Kidney (tissue), 14 donors: ENCODE data around the gene ZC3HAV1L. TPM values are rescaled to one million over a fixed set of nuclear protein-coding genes. Genes with fewer than 3 reads are reported as not detected.

Experiments
- DNase-seq, 5 donors: peaks; one replicate each; pipeline ENCODE4 v3.0.0-alpha.2; 2013 to 2020
- FAIRE-seq: peaks from 2 replicates; lab custom pipeline; 2012; peaks lifted over from hg19 to GRCh38; lab: Jason Lieb, UNC
- H3K27ac ChIP-seq, 2 donors: one replicate each; pipeline ENCODE4 v1.7.0; 2013; ENCODE audit warnings: low read depth in 2 of 2, low read length in 2 of 2, inconsistent platforms in 1 of 2
- H3K27me3 ChIP-seq: one replicate; pipeline ENCODE4 v1.7.1; 2013; ENCODE audit warnings: low read length, inconsistent platforms; ENCODE audit not compliant: control insufficient read depth, insufficient read depth
- H3K36me3 ChIP-seq, 3 donors: one replicate each; pipeline versions ENCODE4 v1.7.0 to v1.7.1; 2013; ENCODE audit warnings: low read length in 3 of 3, control low read depth in 1 of 3, inconsistent platforms in 1 of 3; ENCODE audit not compliant: insufficient read depth in 3 of 3, control insufficient read depth in 2 of 3
- H3K4me1 ChIP-seq, 3 donors: one replicate each; pipeline versions ENCODE4 v1.7.0 to v1.7.1; 2013; ENCODE audit warnings: low read length in 3 of 3, inconsistent platforms in 1 of 3, low read depth in 1 of 3; ENCODE audit not compliant: control insufficient read depth in 2 of 3, insufficient read depth in 2 of 3
- H3K4me3 ChIP-seq, 3 donors: one replicate each; pipeline versions ENCODE4 v1.7.0 to v1.8.1; 2013; ENCODE audit warnings: low read length in 3 of 3, control low read depth in 1 of 3, inconsistent platforms in 1 of 3
- H3K9ac ChIP-seq, 3 donors: one replicate each; pipeline versions ENCODE4 v1.7.0 to v1.7.1; 2013; ENCODE audit warnings: low read length in 3 of 3, control low read depth in 1 of 3, inconsistent platforms in 1 of 3
- H3K9me3 ChIP-seq, 3 donors: one replicate each; pipeline versions ENCODE4 v1.7.0 to v1.7.1; 2013; ENCODE audit warnings: low read length in 3 of 3, control low read depth in 1 of 3, inconsistent platforms in 1 of 3; ENCODE audit not compliant: control insufficient read depth in 2 of 3, insufficient read depth in 1 of 3
- CTCF ChIP-seq: IDR thresholded peaks from 3 replicates; pipeline ENCODE4 v1.5.1; 2012; ENCODE audit warnings: mild to moderate bottlenecking, moderate library complexity, borderline replicate concordance; ENCODE audit not compliant: insufficient read depth; ENCODE audit errors: extremely low read depth
- intact Hi-C: fragments of 100-400 bp; cut with DNase I; formaldehyde crosslinking; loops from one replicate; pipeline ENCODE4 v1.11.1; 2022
- polyA plus RNA-seq: library from polyadenylated mRNA; stranded (reverse); fragments of 350-450 nt; fragmentation: Illumina TruSeq; extraction: RNeasy Lipid Tissue Mini Kit (QIAGEN cat#74804); gene quantifications from one replicate; pipeline ENCODE4 v1.2.3, GENCODE V29; 2014; ENCODE audit warnings: low read depth, low replicate concordance; ENCODE audit not compliant: insufficient read depth
- total RNA-seq: library from RNA; stranded (reverse); fragmentation: NEBNext Ultra II Directional; extraction: Animal tissue kit (Norgen Biotek cat#: 25700); gene quantifications from one replicate; pipeline ENCODE4 v1.2.1, GENCODE V29; 2021
- donor health status: control.
- donor health status: control.
- donor health status: control.
- donor health status: control.
- donor health status: control.
- donor health status: DM: yes; HTN: yes; CAD: no.
- donor health status: Normal renal cell carcinoma (clear cell type).

Gene ZC3HAV1L
- total and polyA plus RNA-seq, 2 donors from 2014 or later, result 0.37 to 16.1 TPM

- H3K4me3 ChIP-seq, result no peak overlapping the region
- no peak for FAIRE-seq
- DNase-seq, result peak in 1 of 5 donors; percentile 44
- TF ChIP-seq CTCF, result no peak
- H3K36me3 ChIP-seq, result peaks cover 2 to 46% (median 29%) of the 10 kb centered on the region in 3 donors
- intact Hi-C loops, result no loop called here
- H3K27me3 ChIP-seq, result no peaks in the 10 kb centered on the region
- no peak overlapping the region for H3K27ac ChIP-seq
- H3K9me3 ChIP-seq, result no peaks in the 10 kb centered on the region
- H3K9ac ChIP-seq, result no peak overlapping the region
- H3K4me1 ChIP-seq, result no peaks in the 10 kb centered on the region
Observed at GRCh38 chr7:139065323-139065722, 29.5 kb upstream of the ZC3HAV1L start.

DNA sequence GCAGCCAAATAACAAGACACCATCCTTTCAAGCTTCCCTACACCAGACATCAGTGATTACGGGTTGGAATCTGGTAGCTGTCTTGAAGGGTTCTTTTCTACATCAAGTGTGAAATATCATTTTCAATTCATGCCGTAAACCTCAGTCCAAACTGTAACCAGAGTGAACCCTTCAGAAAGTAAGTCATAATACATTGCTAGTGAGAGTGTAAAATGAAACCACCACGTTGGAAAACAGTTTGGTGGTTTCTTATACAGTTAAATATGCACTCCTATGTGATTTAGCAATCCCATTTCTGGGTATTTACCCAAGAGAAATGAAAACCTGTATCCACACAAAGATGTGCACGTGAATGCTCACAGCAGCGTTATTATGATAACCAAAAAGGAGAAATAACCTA is 25.6 kb upstream of the ZC3HAV1L start:
- Histone ChIP-seq H3K27me3 (no peaks in the 10 kb centered on the region), H3K4me3 (no peak overlapping the region), H3K9me3 (no peaks in the 10 kb centered on the region), H3K9ac (no peak overlapping the region), H3K36me3 (peaks cover 0 to 39% (median 29%) of the 10 kb centered on the region in 3 donors), H3K4me1 (no peaks in the 10 kb centered on the region), H3K27ac (no peak overlapping the region)
- intact Hi-C loops, result no loop called here
- no peak for FAIRE-seq
- TF ChIP-seq CTCF, result no peak
- no peak for DNase-seq

DNA sequence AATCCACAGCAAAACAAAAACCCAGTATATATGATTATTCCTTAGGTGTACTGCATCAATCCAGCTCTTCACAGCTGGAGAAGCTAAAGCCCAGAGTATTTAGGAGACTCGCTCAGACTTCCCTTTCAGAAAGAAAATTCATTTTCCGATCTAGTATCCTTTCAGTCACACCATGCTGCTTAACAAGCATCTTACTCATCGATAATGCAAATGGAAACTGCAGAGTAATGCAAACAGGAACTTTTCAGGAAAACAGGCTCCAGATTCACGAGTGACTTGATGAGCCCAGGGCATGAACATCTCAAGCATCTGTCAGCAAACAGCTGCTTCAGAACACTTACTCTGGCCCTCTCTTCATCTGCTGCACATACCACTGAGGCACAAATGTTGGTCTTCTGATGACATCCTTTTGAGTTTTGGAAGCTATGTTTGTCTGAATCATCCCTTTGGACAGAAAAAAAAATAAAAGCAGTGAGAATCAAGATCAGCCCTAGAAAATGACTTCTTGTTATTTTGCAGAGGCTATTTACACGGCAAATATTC is 24.9 kb upstream of the ZC3HAV1L start:
- Histone ChIP-seq H3K9me3 (no peaks in the 10 kb centered on the region), H3K4me3 (no peak overlapping the region), H3K4me1 (no peaks in the 10 kb centered on the region), H3K9ac (peak overlapping the region in 1 of 3 donors; percentile 12), H3K36me3 (peaks cover 0 to 40% (median 29%) of the 10 kb centered on the region in 3 donors), H3K27ac (no peak overlapping the region), H3K27me3 (no peaks in the 10 kb centered on the region)
- DNase-seq (no peak), FAIRE-seq (no peak)
- intact Hi-C loops, result no loop called here
- TF ChIP-seq CTCF, result no peak

- TF ChIP-seq CTCF, result no peak
- Histone ChIP-seq H3K27ac (no peak overlapping the region), H3K36me3 (peaks cover 0 to 40% (median 27%) of the 10 kb centered on the region in 3 donors)
Observed at GRCh38 chr7:139059905-139060304, 24.1 kb upstream of the ZC3HAV1L start.

More at GRCh38 chr7:139059905-139060304, 24.1 kb upstream of the ZC3HAV1L start:
- no peak overlapping the region for H3K4me3 ChIP-seq
- no peak for DNase-seq
- no peaks in the 10 kb centered on the region for H3K9me3 ChIP-seq
- no peak for FAIRE-seq
- no peaks in the 10 kb centered on the region for H3K4me1 ChIP-seq
- no peak overlapping the region for H3K9ac ChIP-seq
- H3K27me3 ChIP-seq, result no peaks in the 10 kb centered on the region
- intact Hi-C loops, result no loop called here
